Sigmoid colon (tissue), 7 donors: ENCODE data around the gene EEFSEC. TPM values are rescaled to one million over a fixed set of nuclear protein-coding genes. Genes with fewer than 3 reads are reported as not detected.
A peak's percentile ranks its signal among the peaks of the same experiment; 100 is the strongest.

Source experiments
- DNase-seq: peaks from one replicate; pipeline ENCODE4 v3.0.0-alpha.2; 2019
- H3K27ac ChIP-seq, 4 donors: fragments of 200-600 bp; sonication (generic); one replicate each; pipeline ENCODE4 v1.5.1; 2016 to 2019; ENCODE audit warnings: mild to moderate bottlenecking in 1 of 4
- H3K27me3 ChIP-seq, 3 donors: fragments of 200-600 bp; sonication (generic); one replicate each; pipeline ENCODE4 v1.5.1; 2019; ENCODE audit warnings: mild to moderate bottlenecking in 1 of 3
- H3K36me3 ChIP-seq, 4 donors: fragments of 200-600 bp; sonication (generic); one replicate each; pipeline ENCODE4 v1.5.1; 2016 to 2019
- H3K4me1 ChIP-seq, 4 donors: fragments of 200-600 bp; sonication (generic); one replicate each; pipeline ENCODE4 v1.5.1; 2017 to 2019
- H3K4me3 ChIP-seq, 4 donors: fragments of 200-600 bp; sonication (generic); one replicate each; pipeline ENCODE4 v1.5.1; 2017 to 2019; ENCODE audit warnings: mild to moderate bottlenecking in 2 of 4, moderate library complexity in 1 of 4
- H3K9me3 ChIP-seq, 4 donors: fragments of 200-600 bp in 3 of 4; sonication (generic) in 3 of 4; one replicate each; pipeline versions ENCODE4 v1.5.1 to v1.6.1; 2013 to 2019
- CTCF ChIP-seq, 4 experiments: fragments of 450-650 bp in 3 of 4; fragments of 200-600 bp in 1 of 4; IDR thresholded peaks; one replicate each; pipeline ENCODE4 v1.5.1; 2016 to 2019; ENCODE audit warnings: antibody characterized with exemption in 4 of 4, mild to moderate bottlenecking in 3 of 4, moderate library complexity in 2 of 4
- EP300 ChIP-seq, 4 donors: sonication (generic); formaldehyde crosslinking; IDR thresholded peaks; one replicate each; pipeline ENCODE4 v1.6.1; 2017; ENCODE audit warnings: antibody characterized with exemption in 4 of 4
- POLR2A ChIP-seq, 2 donors: fragments of 450-650 bp; IDR thresholded peaks; one replicate each; pipeline ENCODE4 v1.6.1; 2016; ENCODE audit warnings: antibody characterized with exemption in 2 of 2, mild to moderate bottlenecking in 2 of 2, moderate library complexity in 2 of 2
- POLR2AphosphoS5 ChIP-seq, 4 donors: sonication (generic); formaldehyde crosslinking; IDR thresholded peaks; one replicate each; pipeline ENCODE4 v1.6.1; 2017; ENCODE audit warnings: antibody characterized with exemption in 4 of 4
- WGBS, 2 donors: extraction: QIAGEN DNeasy Blood & Tissue Kit; methylation state at CpG; one replicate each; pipeline ENCODE4 v1.1.7; 2013; 5-methylcytosine and 5-hydroxymethylcytosine counted together
- intact Hi-C: fragments of 100-400 bp; cut with DNase I; formaldehyde crosslinking; loops from one replicate; pipeline ENCODE4 v1.15.1; 2023
- polyA plus RNA-seq, 3 donors: library from polyadenylated mRNA; stranded (reverse); fragments of 200-250 nt; gene quantifications; one replicate each; pipeline ENCODE4 v1.2.3, GENCODE V29; 2013
- total RNA-seq, 4 donors: library from RNA; depleted of rRNA; stranded (reverse); fragments of >200 nt; gene quantifications; one replicate each; pipeline ENCODE4 v1.1.0, GENCODE V29; 2016
- donor health status: healthy with polysubstance abuse.
- donor health status: Bipolar disorder and iron deficiency.
- donor health status: healthy.

Gene EEFSEC
- total and polyA plus RNA-seq, 7 donors: 5.3 to 16.1 (median 12.2) TPM

GRCh38 chr3:128231606-128232005 is 78.3 kb downstream of the EEFSEC start:
- Histone ChIP-seq H3K4me1 (peaks cover 0 to 24% (median 17%) of the 10 kb centered on the region in 4 donors), H3K27me3 (no peaks in the 10 kb centered on the region), H3K36me3 (no peaks in the 10 kb centered on the region), H3K4me3 (no peak overlapping the region), H3K9me3 (no peaks in the 10 kb centered on the region), H3K27ac (no peak overlapping the region)
- TF ChIP-seq POLR2A (IDR thresholded peaks at IDR 0.05) (no peak), CTCF (IDR thresholded peaks at IDR 0.05) (no peak), POLR2AphosphoS5 (IDR thresholded peaks at IDR 0.05) (no peak), EP300 (IDR thresholded peaks at IDR 0.05) (no peak)
- WGBS, 2 donors: 87 to 92% methylated on average over 6 of the region's 6 CpGs
- intact Hi-C loops: no loop called here
- no peak for DNase-seq

GRCh38 chr3:128232376-128233178 is 79.3 kb downstream of the EEFSEC start:
- Histone ChIP-seq H3K9me3 (no peaks in the 10 kb centered on the region), H3K36me3 (no peaks in the 10 kb centered on the region), H3K4me3 (no peak overlapping the region), H3K27ac (no peak overlapping the region), H3K27me3 (no peaks in the 10 kb centered on the region), H3K4me1 (peaks cover 0 to 32% (median 20%) of the 10 kb centered on the region in 4 donors)
- TF ChIP-seq EP300 (IDR thresholded peaks at IDR 0.05): no peak
- no peak for TF ChIP-seq CTCF (IDR thresholded peaks at IDR 0.05)
- no peak for TF ChIP-seq POLR2AphosphoS5 (IDR thresholded peaks at IDR 0.05)
- no peak for TF ChIP-seq POLR2A (IDR thresholded peaks at IDR 0.05)
- 77 to 79% methylated on average over 14 of the region's 14 CpGs for WGBS, 2 donors
- DNase-seq: no peak
- intact Hi-C loops: no loop called here

- DNase-seq: no peak
- Histone ChIP-seq H3K27ac (peak overlapping the region in 1 of 4 donors; percentile 26), H3K9me3 (no peaks in the 10 kb centered on the region), H3K27me3 (no peaks in the 10 kb centered on the region), H3K4me3 (no peak overlapping the region), H3K36me3 (no peaks in the 10 kb centered on the region), H3K4me1 (peaks cover 0 to 43% (median 24%) of the 10 kb centered on the region in 4 donors)
- TF ChIP-seq CTCF (IDR thresholded peaks at IDR 0.05): no peak
- no peak for TF ChIP-seq POLR2A (IDR thresholded peaks at IDR 0.05)
- TF ChIP-seq EP300 (IDR thresholded peaks at IDR 0.05): no peak
- peak in 1 of 4 donors; percentile 46 for TF ChIP-seq POLR2AphosphoS5 (IDR thresholded peaks at IDR 0.05)
- intact Hi-C loops: no loop called here
- 30 to 73% methylated on average over 11 of the region's 11 CpGs for WGBS, 2 donors
Observed at GRCh38 chr3:128235207-128235926, 82.1 kb downstream of the EEFSEC start.

GRCh38 chr3:128236657-128237056 is 83.4 kb downstream of the EEFSEC start:
- Histone ChIP-seq H3K27ac (peak overlapping the region in 1 of 4 donors; percentile 26), H3K4me1 (peaks cover 0 to 43% (median 22%) of the 10 kb centered on the region in 4 donors), H3K4me3 (no peak overlapping the region), H3K27me3 (no peaks in the 10 kb centered on the region), H3K36me3 (no peaks in the 10 kb centered on the region), H3K9me3 (no peaks in the 10 kb centered on the region)
- DNase-seq: no peak
- WGBS, 2 donors: 37 to 74% methylated on average over 8 of the region's 8 CpGs
- TF ChIP-seq POLR2AphosphoS5 (IDR thresholded peaks at IDR 0.05) (no peak), POLR2A (IDR thresholded peaks at IDR 0.05) (no peak), CTCF (IDR thresholded peaks at IDR 0.05) (no peak), EP300 (IDR thresholded peaks at IDR 0.05) (no peak)
- intact Hi-C loops: no loop called here
